HepG2 (cell line): ENCODE measurements around the gene METTL22.

Experiments used
- FOXA1 ChIP-seq, 2 experiments: fragments of 450-650 bp in 1 of 2; sonication (generic) in 1 of 2; formaldehyde crosslinking in 1 of 2; IDR thresholded peaks; 2 replicates each; pipeline versions ENCODE4 v1.4.0 to v1.6.1; 2016 to 2020; ENCODE audit warnings: missing genetic modification reagents in 1 of 2
- HNF1B ChIP-seq: sonication (generic); formaldehyde crosslinking; IDR thresholded peaks from 2 replicates; pipeline ENCODE4 v1.5.1; 2020; ENCODE audit warnings: mild to moderate bottlenecking, moderate library complexity, missing genetic modification reagents
- ZNF274 ChIP-seq: sonication (generic); formaldehyde crosslinking; IDR thresholded peaks from 2 replicates; pipeline ENCODE4 v1.5.1; 2020; ENCODE audit warnings: mild to moderate bottlenecking, missing genetic modification reagents
- ZNF382 ChIP-seq: sonication (generic); formaldehyde crosslinking; IDR thresholded peaks from 2 replicates; pipeline ENCODE4 v1.5.0; 2020; ENCODE audit warnings: missing genetic modification reagents, mild to moderate bottlenecking, borderline replicate concordance
- TF ChIP-seq, protein P1 (sequence below), 2 experiments: fragments of 450-650 bp in 1 of 2; sonication (generic) in 1 of 2; formaldehyde crosslinking; IDR thresholded peaks; 2 replicates each; pipeline versions ENCODE4 v1.5.0 to v1.8.0; 2020 to 2022; ENCODE audit warnings: mild to moderate bottlenecking in 1 of 2, missing genetic modification reagents in 1 of 2
- TF ChIP-seq, protein P2 (sequence below): sonication (generic); formaldehyde crosslinking; IDR thresholded peaks from 2 replicates; pipeline ENCODE4 v1.5.0; 2020; ENCODE audit warnings: mild to moderate bottlenecking, missing genetic modification reagents, moderate library complexity

- TF ChIP-seq FOXA1 (IDR thresholded peaks at IDR 0.05) (no peak), FOXA1 (CRISPR knock-in tag; IDR thresholded peaks at IDR 0.05) (no peak), ZNF274 (CRISPR knock-in tag) (no peak), HNF1B (CRISPR knock-in tag) (no peak), ZNF382 (CRISPR knock-in tag) (no peak)
- TF ChIP-seq, protein P1, sequence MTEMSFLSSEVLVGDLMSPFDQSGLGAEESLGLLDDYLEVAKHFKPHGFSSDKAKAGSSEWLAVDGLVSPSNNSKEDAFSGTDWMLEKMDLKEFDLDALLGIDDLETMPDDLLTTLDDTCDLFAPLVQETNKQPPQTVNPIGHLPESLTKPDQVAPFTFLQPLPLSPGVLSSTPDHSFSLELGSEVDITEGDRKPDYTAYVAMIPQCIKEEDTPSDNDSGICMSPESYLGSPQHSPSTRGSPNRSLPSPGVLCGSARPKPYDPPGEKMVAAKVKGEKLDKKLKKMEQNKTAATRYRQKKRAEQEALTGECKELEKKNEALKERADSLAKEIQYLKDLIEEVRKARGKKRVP (CRISPR knock-in tag; IDR thresholded peaks at IDR 0.05): no peak
- TF ChIP-seq, protein P2, sequence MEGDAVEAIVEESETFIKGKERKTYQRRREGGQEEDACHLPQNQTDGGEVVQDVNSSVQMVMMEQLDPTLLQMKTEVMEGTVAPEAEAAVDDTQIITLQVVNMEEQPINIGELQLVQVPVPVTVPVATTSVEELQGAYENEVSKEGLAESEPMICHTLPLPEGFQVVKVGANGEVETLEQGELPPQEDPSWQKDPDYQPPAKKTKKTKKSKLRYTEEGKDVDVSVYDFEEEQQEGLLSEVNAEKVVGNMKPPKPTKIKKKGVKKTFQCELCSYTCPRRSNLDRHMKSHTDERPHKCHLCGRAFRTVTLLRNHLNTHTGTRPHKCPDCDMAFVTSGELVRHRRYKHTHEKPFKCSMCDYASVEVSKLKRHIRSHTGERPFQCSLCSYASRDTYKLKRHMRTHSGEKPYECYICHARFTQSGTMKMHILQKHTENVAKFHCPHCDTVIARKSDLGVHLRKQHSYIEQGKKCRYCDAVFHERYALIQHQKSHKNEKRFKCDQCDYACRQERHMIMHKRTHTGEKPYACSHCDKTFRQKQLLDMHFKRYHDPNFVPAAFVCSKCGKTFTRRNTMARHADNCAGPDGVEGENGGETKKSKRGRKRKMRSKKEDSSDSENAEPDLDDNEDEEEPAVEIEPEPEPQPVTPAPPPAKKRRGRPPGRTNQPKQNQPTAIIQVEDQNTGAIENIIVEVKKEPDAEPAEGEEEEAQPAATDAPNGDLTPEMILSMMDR (CRISPR knock-in tag): no peak
These were observed 7.0 kb upstream of the METTL22 start for GRCh38 chr16:8614435-8615029.
